Measurements from ENCODE around the gene HSPA12B.

HSPA12B gene

DNA sequence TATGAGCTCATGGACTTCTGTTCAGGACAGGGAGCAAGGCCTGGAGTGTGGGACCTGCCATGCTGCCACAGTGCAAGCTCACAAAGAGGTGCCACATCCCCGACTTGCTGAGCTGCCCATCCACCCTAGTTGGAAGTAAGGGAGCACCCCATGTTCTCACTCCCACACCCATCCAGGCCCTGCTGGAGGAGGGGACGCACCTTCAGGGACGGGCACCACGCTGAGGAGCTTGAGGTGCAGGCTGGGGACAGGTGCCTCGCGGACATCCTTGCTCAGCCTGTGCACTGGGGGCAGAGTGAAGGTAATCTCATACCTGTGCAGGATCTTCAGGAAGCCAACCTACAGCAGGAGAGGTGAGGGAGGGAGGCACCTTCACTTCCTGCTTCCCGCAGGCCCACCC is 22.8 kb downstream of the HSPA12B start:
- no peaks in the 10 kb centered on the region for H3K9me3 ChIP-seq (ENCODE audit: control insufficient read depth, low read length)
- no peak overlapping the region for H3K9ac ChIP-seq (ENCODE audit: low read length)
- H3K27me3 ChIP-seq (ENCODE audit: control insufficient read depth, insufficient read depth, low read length): peaks cover 9% of the 10 kb centered on the region
- H3K4me1 ChIP-seq (ENCODE audit: control insufficient read depth, insufficient read depth, low read length): peaks cover 19% of the 10 kb centered on the region
- no peak overlapping the region for H3K4me3 ChIP-seq (ENCODE audit: low read length)
- H3K36me3 ChIP-seq (ENCODE audit: control insufficient read depth, insufficient read depth, low read length): no peaks in the 10 kb centered on the region

DNA sequence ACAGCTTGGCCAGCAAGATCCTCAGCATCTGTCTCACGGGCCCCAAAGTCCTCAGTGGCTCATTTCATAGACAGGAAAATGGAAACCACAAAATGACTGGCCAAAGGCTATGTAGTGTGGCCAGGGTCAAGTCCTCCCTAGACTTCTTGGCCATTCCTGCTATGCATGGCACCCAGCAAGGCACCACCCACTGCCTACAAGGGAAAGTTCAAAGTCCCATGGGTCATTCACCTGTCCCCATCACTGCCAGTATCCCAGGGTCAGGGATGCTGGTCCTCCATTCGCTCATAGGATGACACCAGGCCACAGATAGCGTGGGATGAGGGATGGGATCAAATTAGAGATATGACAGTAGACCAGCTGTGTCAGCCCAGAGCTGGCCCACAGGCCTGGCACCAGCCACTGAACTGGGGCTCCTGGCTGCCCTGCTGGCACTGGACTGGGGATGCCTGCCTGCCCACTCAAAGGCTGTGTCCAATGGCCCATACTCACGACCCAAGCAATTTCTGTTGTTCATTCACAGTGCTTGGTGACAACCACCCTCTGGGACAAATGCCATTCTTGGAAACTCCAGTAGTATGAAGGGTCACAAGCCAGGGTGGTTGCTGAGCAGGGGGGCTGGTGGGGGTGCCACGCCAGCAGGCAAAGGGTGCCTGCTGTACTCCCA is 23.5 kb downstream of the HSPA12B start:
- Histone ChIP-seq H3K4me1 (ENCODE audit: control insufficient read depth, insufficient read depth, low read length) (peaks cover 17% of the 10 kb centered on the region), H3K27me3 (ENCODE audit: control insufficient read depth, insufficient read depth, low read length) (peaks cover 2% of the 10 kb centered on the region), H3K4me3 (ENCODE audit: low read length) (no peak overlapping the region), H3K36me3 (ENCODE audit: control insufficient read depth, insufficient read depth, low read length) (no peaks in the 10 kb centered on the region), H3K9ac (ENCODE audit: low read length) (no peak overlapping the region), H3K9me3 (ENCODE audit: control insufficient read depth, low read length) (no peaks in the 10 kb centered on the region)

DNA sequence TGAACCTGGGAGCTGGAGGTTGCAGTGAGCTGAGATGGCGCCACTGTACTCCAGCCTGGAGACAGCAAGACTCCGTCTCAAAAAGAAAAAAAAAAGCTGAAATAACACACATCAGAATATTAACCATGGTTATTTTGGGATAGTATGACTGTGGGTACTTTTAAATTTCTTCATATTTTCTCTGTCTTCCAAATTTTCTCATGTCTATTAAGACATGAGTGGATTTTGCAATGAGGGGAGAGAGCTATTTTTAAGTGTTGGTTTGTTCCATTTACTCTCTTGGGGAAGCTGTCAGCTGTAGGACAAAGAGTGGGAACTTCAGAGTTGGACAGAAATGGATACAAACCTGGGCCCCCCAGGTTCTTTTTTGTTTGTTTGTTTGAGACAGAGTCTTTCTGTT is 24.8 kb downstream of the HSPA12B start:
- Histone ChIP-seq H3K4me3 (ENCODE audit: low read length) (no peak overlapping the region), H3K4me1 (ENCODE audit: control insufficient read depth, insufficient read depth, low read length) (peaks cover 8% of the 10 kb centered on the region), H3K9ac (ENCODE audit: low read length) (no peak overlapping the region), H3K9me3 (ENCODE audit: control insufficient read depth, low read length) (no peaks in the 10 kb centered on the region), H3K27me3 (ENCODE audit: control insufficient read depth, insufficient read depth, low read length) (no peaks in the 10 kb centered on the region), H3K36me3 (ENCODE audit: control insufficient read depth, insufficient read depth, low read length) (no peaks in the 10 kb centered on the region)

DNA sequence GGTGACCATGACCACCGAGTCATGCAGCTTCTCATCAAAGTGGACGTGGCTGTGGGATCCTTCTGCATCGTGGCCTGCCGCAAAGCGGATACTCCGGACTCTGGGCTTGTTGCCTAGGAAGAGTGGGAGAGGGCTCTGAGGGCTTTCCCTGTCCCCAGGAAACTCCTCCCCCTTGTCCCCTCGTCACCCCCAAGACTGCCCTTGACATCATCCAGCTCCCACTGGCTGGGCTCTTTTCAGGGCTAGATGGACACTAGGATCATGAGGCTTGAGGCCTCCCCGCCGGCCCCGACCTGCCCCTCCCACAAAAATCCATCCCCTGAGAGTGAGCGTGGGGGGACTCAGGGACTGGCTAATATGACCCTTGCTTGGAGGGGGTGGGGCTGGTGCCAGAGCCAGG is 26.1 kb downstream of the HSPA12B start:
- peaks cover under 1% of the 10 kb centered on the region for H3K4me1 ChIP-seq (ENCODE audit: control insufficient read depth, insufficient read depth, low read length)
- no peaks in the 10 kb centered on the region for H3K36me3 ChIP-seq (ENCODE audit: control insufficient read depth, insufficient read depth, low read length)
- H3K9ac ChIP-seq (ENCODE audit: low read length): no peak overlapping the region
- no peak overlapping the region for H3K4me3 ChIP-seq (ENCODE audit: low read length)
- H3K27me3 ChIP-seq (ENCODE audit: control insufficient read depth, insufficient read depth, low read length): no peaks in the 10 kb centered on the region
- H3K9me3 ChIP-seq (ENCODE audit: control insufficient read depth, low read length): no peaks in the 10 kb centered on the region

DNA sequence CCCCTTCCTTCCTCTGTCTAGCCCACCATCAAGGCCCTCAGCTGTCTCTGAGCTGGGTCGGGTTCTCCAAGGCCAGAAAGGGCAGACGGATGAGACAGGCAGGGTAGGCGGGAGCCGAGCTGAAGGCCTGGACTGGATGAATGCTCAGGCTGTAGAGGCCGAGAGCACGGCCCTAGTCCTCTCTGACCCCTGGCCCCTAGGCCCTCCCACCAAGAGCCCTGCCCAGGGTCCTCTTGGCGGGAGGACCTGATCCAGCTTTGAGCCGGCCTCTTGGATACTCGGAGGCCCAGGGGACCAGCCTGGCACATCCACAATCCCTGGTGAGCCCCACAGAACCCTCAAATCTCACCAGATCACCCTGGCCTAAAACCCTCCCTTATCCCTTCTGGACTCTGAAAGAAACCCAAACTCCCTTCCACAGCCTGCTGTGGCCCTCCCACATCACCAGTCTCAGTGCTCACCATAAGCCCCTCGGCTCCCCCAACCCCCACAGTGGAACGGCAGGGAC is 26.9 kb downstream of the HSPA12B start:
- Histone ChIP-seq H3K4me3 (ENCODE audit: low read length) (no peak overlapping the region), H3K27me3 (ENCODE audit: control insufficient read depth, insufficient read depth, low read length) (no peaks in the 10 kb centered on the region), H3K9ac (ENCODE audit: low read length) (no peak overlapping the region), H3K4me1 (ENCODE audit: control insufficient read depth, insufficient read depth, low read length) (peaks cover 6% of the 10 kb centered on the region), H3K9me3 (ENCODE audit: control insufficient read depth, low read length) (no peaks in the 10 kb centered on the region), H3K36me3 (ENCODE audit: control insufficient read depth, insufficient read depth, low read length) (no peaks in the 10 kb centered on the region)

DNA sequence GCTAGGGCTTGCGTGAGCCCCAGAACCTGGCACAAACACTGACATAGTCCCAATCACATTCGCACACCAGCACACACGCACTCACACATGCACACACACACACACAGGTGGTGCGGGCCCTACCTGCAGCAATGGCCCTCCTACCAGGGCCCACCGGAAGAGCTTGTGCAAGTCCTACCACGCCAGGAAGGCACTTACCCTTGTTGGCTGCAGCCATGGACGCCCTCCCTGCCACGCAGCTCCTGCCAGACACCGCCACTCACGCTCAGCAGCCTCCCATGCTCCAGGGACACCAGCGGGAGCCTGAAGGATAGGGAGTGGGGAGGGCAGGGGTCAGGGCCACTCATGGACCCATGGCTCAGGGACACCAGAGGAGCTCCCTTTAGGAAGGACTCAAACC is 27.4 kb downstream of the HSPA12B start:
- no peak overlapping the region for H3K4me3 ChIP-seq (ENCODE audit: low read length)
- peaks cover 6% of the 10 kb centered on the region for H3K4me1 ChIP-seq (ENCODE audit: control insufficient read depth, insufficient read depth, low read length)
- no peak overlapping the region for H3K9ac ChIP-seq (ENCODE audit: low read length)
- no peaks in the 10 kb centered on the region for H3K36me3 ChIP-seq (ENCODE audit: control insufficient read depth, insufficient read depth, low read length)
- no peaks in the 10 kb centered on the region for H3K9me3 ChIP-seq (ENCODE audit: control insufficient read depth, low read length)
- H3K27me3 ChIP-seq (ENCODE audit: control insufficient read depth, insufficient read depth, low read length): no peaks in the 10 kb centered on the region

DNA sequence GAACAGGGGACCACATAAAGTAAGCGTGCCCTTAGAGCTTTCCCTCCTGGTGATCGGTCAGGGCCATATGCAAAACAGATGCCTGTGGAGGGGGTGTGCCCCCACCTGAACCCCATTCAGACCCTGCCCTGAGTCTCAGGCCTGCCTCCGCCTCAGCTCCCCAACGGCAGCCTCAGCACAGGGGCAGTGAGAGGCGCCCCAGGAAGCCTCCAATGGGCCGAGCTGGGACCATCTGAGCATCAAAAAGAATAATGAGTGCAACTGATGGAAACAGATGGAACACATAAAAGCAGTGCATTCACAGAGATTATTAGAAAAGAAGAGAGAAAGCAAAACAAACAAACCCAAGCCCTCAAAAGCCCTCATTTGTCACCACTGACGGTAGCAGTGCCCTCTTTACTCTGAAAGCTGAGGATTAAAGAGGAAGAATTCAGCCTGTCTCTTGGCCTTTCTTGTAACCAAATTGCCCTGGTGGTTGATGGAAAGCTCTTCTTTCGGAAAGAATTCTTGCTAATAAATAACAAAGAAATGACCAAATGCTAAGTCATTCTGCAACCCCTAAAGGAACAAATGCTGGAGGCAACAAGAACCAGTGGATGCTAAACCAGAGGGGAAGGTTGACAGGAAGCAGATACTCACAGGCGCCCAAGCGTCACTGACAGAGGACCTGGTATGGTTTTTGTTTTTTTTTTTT is 28.3 kb downstream of the HSPA12B start:
- no peaks in the 10 kb centered on the region for H3K27me3 ChIP-seq (ENCODE audit: control insufficient read depth, insufficient read depth, low read length)
- no peaks in the 10 kb centered on the region for H3K36me3 ChIP-seq (ENCODE audit: control insufficient read depth, insufficient read depth, low read length)
- no peaks in the 10 kb centered on the region for H3K9me3 ChIP-seq (ENCODE audit: control insufficient read depth, low read length)
- no peak overlapping the region for H3K9ac ChIP-seq (ENCODE audit: low read length)
- H3K4me1 ChIP-seq (ENCODE audit: control insufficient read depth, insufficient read depth, low read length): peaks cover 6% of the 10 kb centered on the region
- no peak overlapping the region for H3K4me3 ChIP-seq (ENCODE audit: low read length)

DNA sequence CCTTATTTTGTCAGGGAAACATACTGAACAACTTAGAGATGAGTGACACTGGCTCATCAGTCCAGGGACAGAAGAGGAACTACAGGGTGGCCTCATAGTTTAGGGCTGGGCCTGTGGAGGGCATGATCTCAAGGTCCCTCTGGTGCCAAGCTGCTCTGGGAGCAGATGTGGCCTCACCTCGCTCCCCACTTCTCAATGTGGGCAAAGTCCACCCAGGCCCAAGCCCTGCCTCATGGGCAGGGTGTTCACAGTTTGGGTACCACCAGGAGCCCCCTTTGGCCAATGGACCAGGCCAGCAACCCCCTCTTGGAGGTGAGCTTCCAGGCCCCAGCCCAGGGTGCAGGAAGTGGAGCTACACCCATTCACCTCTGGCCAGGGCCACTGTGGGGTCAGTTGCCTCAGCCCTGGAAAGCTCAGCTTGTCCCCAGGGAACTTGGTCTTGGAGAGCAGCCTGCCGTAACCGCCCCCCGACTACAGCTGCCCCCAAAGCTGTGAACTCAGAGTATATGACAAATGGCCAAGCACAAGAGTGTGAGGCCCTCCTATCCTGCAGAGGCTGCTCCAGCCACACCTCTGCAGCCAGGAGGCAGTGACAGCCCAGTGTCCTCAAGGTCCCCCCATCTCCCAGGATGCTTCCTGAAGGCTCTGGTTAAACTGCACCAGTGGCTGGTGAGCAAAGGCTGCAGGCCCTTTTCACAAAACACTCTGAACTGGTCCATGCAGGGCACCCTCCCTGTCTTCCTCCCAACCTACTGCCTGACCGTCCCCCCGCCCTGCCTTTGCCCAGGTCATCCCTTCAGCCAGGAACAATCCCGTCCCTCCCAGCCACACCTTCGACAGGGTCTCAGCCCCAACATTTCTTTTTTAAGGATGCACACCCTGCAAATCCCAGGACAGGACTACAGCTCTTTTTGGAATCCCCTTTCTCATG is 31.5 kb downstream of the HSPA12B start:
- Histone ChIP-seq H3K4me1 (ENCODE audit: control insufficient read depth, insufficient read depth, low read length) (peaks cover 28% of the 10 kb centered on the region), H3K9me3 (ENCODE audit: control insufficient read depth, low read length) (no peaks in the 10 kb centered on the region), H3K4me3 (ENCODE audit: low read length) (no peak overlapping the region), H3K36me3 (ENCODE audit: control insufficient read depth, insufficient read depth, low read length) (no peaks in the 10 kb centered on the region), H3K27me3 (ENCODE audit: control insufficient read depth, insufficient read depth, low read length) (no peaks in the 10 kb centered on the region), H3K9ac (ENCODE audit: low read length) (no peak overlapping the region)

DNA sequence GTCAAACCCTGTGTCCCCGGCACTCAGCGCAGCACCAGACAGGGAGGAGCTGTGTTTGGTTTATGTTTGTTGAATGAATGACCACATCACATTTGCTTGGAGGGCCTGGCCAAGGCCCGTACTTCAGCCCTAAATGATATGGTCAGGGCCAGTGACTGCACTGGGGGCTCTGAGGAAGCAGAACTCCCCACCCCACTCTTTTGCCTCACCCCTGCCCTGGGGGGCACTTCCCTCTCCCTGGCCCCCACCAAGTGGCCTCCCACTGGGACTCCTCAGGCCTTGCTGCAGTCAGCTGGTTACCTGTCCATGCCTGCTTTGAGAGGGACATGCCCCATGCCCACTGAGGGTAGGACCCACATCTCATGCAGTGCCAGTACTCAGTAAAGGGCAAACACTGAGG is 32.2 kb downstream of the HSPA12B start:
- peaks cover 30% of the 10 kb centered on the region for H3K4me1 ChIP-seq (ENCODE audit: control insufficient read depth, insufficient read depth, low read length)
- H3K9me3 ChIP-seq (ENCODE audit: control insufficient read depth, low read length): no peaks in the 10 kb centered on the region
- no peak overlapping the region for H3K9ac ChIP-seq (ENCODE audit: low read length)
- H3K27me3 ChIP-seq (ENCODE audit: control insufficient read depth, insufficient read depth, low read length): no peaks in the 10 kb centered on the region
- H3K36me3 ChIP-seq (ENCODE audit: control insufficient read depth, insufficient read depth, low read length): no peaks in the 10 kb centered on the region
- no peak overlapping the region for H3K4me3 ChIP-seq (ENCODE audit: low read length)

DNA sequence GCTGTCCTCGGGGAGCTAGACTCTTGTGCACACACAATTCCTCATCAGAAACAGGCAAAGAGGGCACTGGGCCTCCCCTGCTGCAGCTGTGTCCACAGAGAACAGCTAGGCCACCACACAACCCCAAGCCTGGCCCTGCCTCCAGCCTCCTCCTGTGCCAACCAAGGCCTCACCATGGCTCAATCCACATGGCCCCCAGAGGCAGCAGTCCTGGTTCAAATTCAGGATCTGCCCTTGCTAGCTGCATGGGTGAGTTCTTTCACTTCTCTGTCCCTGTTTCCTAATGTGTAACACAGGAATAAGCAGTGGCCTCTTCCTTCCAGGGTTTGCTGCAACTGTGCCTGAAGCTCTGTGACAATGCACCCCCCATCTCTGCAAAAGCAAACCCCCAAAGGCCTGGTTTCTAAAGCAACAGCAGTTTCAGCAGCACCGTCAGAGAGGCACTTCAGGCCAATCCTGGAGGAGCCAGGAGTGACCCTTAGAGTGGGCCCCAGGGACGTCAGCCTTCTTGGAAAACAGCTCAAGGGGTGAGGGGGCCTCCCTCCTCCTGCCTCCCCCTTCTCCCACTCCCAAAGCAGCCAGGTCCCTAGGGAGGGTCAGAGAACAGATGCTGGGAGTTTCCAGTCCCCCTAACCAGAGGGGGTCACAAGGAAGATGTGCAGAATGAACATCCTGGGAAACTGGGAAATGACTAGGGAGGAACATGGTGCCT is 32.8 kb downstream of the HSPA12B start:
- H3K36me3 ChIP-seq (ENCODE audit: control insufficient read depth, insufficient read depth, low read length): no peaks in the 10 kb centered on the region
- H3K9me3 ChIP-seq (ENCODE audit: control insufficient read depth, low read length): no peaks in the 10 kb centered on the region
- H3K4me1 ChIP-seq (ENCODE audit: control insufficient read depth, insufficient read depth, low read length): peaks cover 30% of the 10 kb centered on the region
- H3K27me3 ChIP-seq (ENCODE audit: control insufficient read depth, insufficient read depth, low read length): no peaks in the 10 kb centered on the region
- H3K4me3 ChIP-seq (ENCODE audit: low read length): no peak overlapping the region
- no peak overlapping the region for H3K9ac ChIP-seq (ENCODE audit: low read length)

DNA sequence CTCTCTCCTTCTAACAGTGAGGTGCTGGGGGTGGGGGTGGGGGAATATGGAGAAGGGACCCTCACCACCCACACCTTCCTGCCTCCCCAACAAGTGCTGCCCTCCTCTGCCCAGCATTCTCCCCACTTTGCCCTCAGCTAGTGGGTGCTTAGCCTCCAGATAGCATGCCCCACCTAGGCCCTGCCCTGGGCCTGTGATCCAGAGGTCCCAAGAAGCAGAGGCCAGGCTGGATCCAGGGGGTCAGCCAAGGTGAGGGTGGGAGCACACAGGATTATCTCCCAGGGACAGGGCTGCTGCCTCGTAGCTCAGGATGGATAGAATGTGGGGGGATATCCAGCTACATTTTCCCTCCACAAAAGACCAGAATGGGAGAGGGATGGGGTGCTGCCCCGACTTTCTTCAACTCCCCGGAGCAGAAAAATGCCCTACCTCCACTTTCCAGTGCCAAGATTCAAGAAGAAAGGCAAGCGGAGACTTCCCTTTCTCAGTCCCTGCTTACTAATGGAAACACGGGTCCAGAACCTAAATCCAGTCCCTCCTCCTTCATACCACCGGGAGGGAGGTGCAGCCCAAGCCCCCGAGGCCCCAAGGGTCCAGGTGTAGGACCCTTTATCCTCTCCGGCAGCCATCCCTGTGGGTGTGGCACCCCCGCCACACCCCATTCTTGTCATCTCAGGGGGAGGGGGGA is 34.1 kb downstream of the HSPA12B start:
- peaks cover 30% of the 10 kb centered on the region for H3K4me1 ChIP-seq (ENCODE audit: control insufficient read depth, insufficient read depth, low read length)
- H3K27me3 ChIP-seq (ENCODE audit: control insufficient read depth, insufficient read depth, low read length): no peaks in the 10 kb centered on the region
- no peaks in the 10 kb centered on the region for H3K9me3 ChIP-seq (ENCODE audit: control insufficient read depth, low read length)
- no peaks in the 10 kb centered on the region for H3K36me3 ChIP-seq (ENCODE audit: control insufficient read depth, insufficient read depth, low read length)
- peak overlapping the region; percentile 51 for H3K4me3 ChIP-seq (ENCODE audit: low read length)
- H3K9ac ChIP-seq (ENCODE audit: low read length): peak overlapping the region; percentile 68

All from mucosa of stomach (tissue), 1 donor.